ENCODE data around the gene IFIT3. TPM values are rescaled to one million over a fixed set of nuclear protein-coding genes. Genes with fewer than 3 reads are reported as not detected.

IFIT3 gene
- total RNA-seq, 6 experiments from 2014 or later, result 11.5 to 18.6 (median 18.0) TPM

DNA sequence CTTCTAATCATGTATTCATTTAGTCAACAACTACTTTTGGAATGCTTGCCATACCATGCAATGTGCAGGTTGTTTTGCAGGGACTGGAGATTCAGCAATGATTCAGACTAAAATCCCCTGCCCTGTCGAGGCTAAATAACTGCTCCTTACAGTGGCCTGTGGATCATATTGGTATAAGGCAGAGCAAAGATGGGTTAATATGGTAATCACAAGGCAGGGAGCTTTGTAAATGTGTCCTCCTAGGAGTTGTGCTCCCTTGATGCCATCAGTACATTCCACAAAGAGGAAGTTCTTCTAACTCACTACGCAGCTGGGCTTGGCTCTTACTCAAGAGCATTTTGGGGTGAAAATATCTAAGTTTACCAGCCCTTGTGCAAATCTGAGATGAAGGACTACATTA lies 26.6 kb upstream of the IFIT3 start:
- peaks cover 70% of the 10 kb centered on the region for H3K4me1 Mint-ChIP-seq (ENCODE audit: low read depth)
- DNase-seq, result peak; percentile 18
- peak overlapping the region; percentile 86 for H3K4me3 Mint-ChIP-seq

DNA sequence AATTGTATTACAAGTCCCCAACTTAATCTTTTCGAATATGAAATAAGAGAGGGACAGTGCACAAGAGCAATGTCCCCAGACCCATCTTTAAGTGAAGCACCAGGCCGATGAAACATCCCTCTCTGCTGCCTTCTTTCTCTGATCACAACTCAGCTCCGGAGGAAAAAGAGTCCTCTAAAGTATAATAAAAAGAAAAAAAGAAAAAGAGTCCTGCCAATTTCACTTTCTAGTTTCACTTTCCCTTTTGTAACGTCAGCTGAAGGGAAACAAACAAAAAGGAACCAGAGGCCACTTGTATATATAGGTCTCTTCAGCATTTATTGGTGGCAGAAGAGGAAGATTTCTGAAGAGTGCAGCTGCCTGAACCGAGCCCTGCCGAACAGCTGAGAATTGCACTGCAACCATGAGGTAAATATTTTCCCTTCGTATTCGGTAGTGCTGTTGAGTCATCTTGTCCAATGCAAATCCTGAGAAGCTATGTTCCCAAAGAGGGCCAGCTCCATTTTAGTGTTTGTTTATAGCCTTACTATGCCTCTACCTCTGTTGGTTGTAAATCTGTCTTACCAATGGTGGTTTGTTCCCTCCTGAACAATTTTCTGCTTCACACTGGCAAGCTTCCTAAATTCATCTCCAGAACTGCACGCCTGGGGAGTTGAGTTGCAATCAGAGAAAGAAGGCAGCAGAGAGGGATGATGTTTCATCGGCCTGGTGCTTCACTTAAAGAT lies 25.9 kb upstream of the IFIT3 start, which contains the start of gene IFIT2:
TSS of gene IFIT2 (plus strand) at position 326 of the 725 bp plus-strand sequence. CDS start at position 404, 78 bp downstream.
- TF ChIP-seq, protein P1, sequence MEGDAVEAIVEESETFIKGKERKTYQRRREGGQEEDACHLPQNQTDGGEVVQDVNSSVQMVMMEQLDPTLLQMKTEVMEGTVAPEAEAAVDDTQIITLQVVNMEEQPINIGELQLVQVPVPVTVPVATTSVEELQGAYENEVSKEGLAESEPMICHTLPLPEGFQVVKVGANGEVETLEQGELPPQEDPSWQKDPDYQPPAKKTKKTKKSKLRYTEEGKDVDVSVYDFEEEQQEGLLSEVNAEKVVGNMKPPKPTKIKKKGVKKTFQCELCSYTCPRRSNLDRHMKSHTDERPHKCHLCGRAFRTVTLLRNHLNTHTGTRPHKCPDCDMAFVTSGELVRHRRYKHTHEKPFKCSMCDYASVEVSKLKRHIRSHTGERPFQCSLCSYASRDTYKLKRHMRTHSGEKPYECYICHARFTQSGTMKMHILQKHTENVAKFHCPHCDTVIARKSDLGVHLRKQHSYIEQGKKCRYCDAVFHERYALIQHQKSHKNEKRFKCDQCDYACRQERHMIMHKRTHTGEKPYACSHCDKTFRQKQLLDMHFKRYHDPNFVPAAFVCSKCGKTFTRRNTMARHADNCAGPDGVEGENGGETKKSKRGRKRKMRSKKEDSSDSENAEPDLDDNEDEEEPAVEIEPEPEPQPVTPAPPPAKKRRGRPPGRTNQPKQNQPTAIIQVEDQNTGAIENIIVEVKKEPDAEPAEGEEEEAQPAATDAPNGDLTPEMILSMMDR (IDR thresholded peaks at IDR 0.05), result peak; percentile 15; the same call in 1 of the 2 replicates
- DNase-seq, result peak; percentile 78
- Mint-ChIP-seq H3K36me3 (ENCODE audit: low read depth) (peaks cover 10% of the 10 kb centered on the region), H3K27me3 (ENCODE audit: insufficient read depth) (peaks cover 3% of the 10 kb centered on the region), H3K27ac (peak within 1 kb of the TSS; percentile 94), H3K4me3 (peak within 1 kb of the TSS; percentile 86), H3K4me1 (ENCODE audit: low read depth) (peaks cover 66% of the 10 kb centered on the region), H3K9me3 (0 out of 2 replicates have a peak, but pooled peaks cover 5% of the 10 kb centered on the region)

More for the DNA sequence above, 26.6 kb upstream of the IFIT3 start:
- TF ChIP-seq, protein P1 (IDR thresholded peaks at IDR 0.05), result no peak
- Mint-ChIP-seq H3K9me3 (0 out of 2 replicates have a peak, but pooled peaks cover 5% of the 10 kb centered on the region), H3K27ac (peak overlapping the region; percentile 94), H3K27me3 (ENCODE audit: insufficient read depth) (peaks cover 3% of the 10 kb centered on the region), H3K36me3 (ENCODE audit: low read depth) (peaks cover 3% of the 10 kb centered on the region)

DNA sequence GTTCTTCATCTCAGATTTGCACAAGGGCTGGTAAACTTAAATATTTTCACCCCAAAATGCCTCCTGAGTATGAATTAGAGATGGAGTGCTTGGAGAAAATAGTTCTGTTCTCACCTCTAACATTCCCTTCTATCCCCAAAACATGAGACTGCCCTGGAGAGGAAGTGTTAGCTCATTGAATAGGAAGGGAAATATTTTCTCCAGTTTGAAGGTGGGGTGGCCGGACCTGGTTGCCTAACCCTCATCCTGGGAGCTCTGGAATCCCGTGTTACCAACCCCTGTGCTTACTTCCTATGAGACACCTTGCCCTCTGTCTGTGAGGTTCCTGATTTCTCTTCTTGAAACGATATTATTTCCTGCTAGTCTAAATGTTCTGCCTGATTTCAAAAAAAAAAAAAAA lies 25.2 kb upstream of the IFIT3 start:
- Mint-ChIP-seq H3K27me3 (ENCODE audit: insufficient read depth) (peaks cover 3% of the 10 kb centered on the region), H3K9me3 (0 out of 2 replicates have a peak, but pooled peaks cover 5% of the 10 kb centered on the region), H3K36me3 (ENCODE audit: low read depth) (peaks cover 15% of the 10 kb centered on the region), H3K4me3 (peak overlapping the region; percentile 86), H3K4me1 (ENCODE audit: low read depth) (peaks cover 72% of the 10 kb centered on the region), H3K27ac (peak overlapping the region; percentile 94)
- TF ChIP-seq, protein P1 (IDR thresholded peaks at IDR 0.05), result no peak
- no peak for DNase-seq

DNA sequence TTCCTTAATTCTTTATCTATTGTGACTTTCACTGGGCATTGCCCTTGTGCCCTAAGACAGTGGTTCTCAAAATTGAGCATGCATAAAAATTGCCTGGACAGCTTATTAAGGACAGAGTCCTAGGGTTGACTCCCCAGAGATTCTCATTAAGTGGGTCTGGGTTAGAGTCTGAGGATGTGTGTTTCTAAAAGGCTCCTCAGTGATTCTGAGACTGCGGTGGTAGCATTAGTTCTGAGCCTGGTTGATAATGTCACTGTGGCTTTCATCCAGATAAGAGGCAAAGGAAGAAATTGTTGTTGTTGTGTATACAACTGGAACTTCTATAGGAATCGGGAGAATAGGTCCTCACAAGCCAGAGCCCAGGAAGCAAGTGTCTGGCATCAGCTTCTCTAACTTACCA lies 24.6 kb upstream of the IFIT3 start:
- peak overlapping the region; percentile 94 for H3K27ac Mint-ChIP-seq
- peak overlapping the region; percentile 86 for H3K4me3 Mint-ChIP-seq
- TF ChIP-seq, protein P1 (IDR thresholded peaks at IDR 0.05), result no peak
- no peak for DNase-seq
- H3K9me3 Mint-ChIP-seq, result 0 out of 2 replicates have a peak, but pooled peaks cover 5% of the 10 kb centered on the region
- peaks cover 20% of the 10 kb centered on the region for H3K36me3 Mint-ChIP-seq (ENCODE audit: low read depth)
- H3K27me3 Mint-ChIP-seq (ENCODE audit: insufficient read depth), result peaks cover 3% of the 10 kb centered on the region
- peaks cover 71% of the 10 kb centered on the region for H3K4me1 Mint-ChIP-seq (ENCODE audit: low read depth)

DNA sequence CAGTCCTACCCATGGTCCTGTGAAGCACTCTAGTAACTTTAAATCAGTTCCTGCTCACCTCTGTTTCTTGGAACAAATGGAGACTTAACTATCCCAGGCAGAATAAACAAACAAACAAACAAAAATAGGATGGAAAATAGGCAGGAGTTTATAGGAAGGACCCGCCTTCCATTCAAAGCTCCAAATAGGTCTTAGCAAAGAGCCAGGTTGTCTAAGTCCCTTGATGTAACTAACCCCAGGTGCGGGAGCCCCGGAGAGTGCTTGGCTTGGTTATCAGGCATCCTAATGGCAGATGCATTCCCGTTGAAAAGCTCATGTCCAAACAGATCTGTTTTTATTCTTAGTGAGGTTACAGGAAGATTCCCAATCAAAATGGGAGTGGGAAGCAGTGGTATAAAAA lies 23.8 kb upstream of the IFIT3 start:
- peaks cover 3% of the 10 kb centered on the region for H3K27me3 Mint-ChIP-seq (ENCODE audit: insufficient read depth)
- peaks cover 20% of the 10 kb centered on the region for H3K36me3 Mint-ChIP-seq (ENCODE audit: low read depth)
- DNase-seq, result no peak
- no peak overlapping the region for H3K27ac Mint-ChIP-seq
- peak overlapping the region; percentile 86 for H3K4me3 Mint-ChIP-seq
- H3K9me3 Mint-ChIP-seq, result 0 out of 2 replicates have a peak, but pooled peaks cover 3% of the 10 kb centered on the region
- TF ChIP-seq, protein P1 (IDR thresholded peaks at IDR 0.05), result no peak
- H3K4me1 Mint-ChIP-seq (ENCODE audit: low read depth), result peaks cover 67% of the 10 kb centered on the region

Data from HFFc6 (cell line).